Measurements from ENCODE around the gene SMIM1.
A peak's percentile ranks its signal among the peaks of the same experiment; 100 is the strongest.

SMIM1 gene

DNA sequence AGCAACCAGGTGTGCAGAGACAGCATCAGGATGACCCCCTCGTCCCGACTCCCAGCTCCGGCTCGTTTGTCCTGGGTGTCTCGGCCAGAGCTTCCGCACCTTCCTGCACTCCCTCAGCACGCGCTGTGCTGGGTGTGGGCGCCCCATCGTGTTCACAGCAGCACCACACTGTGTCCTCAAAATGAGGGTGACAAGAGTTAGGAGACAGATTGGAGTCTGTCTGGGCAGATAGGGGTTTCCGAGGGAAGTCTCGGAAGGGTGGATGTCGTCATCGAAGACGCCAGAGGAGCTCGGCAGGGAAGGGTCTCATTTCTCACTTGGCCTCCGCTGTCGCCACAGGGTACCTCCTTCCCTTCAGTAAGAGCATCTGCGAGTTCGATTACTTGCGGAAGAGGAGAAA, 16.2 kb upstream of the SMIM1 start:
- DNase-seq (ENCODE audit: low read depth in 3 of 3), result no peak

GRCh38 chr1:3759164-3759563, 13.4 kb upstream of the SMIM1 start:
- no peak for DNase-seq (ENCODE audit: low read depth in 3 of 3)

- DNase-seq (ENCODE audit: low read depth in 3 of 3), result no peak
Observed at GRCh38 chr1:3759796-3760195, 12.8 kb upstream of the SMIM1 start.

DNA sequence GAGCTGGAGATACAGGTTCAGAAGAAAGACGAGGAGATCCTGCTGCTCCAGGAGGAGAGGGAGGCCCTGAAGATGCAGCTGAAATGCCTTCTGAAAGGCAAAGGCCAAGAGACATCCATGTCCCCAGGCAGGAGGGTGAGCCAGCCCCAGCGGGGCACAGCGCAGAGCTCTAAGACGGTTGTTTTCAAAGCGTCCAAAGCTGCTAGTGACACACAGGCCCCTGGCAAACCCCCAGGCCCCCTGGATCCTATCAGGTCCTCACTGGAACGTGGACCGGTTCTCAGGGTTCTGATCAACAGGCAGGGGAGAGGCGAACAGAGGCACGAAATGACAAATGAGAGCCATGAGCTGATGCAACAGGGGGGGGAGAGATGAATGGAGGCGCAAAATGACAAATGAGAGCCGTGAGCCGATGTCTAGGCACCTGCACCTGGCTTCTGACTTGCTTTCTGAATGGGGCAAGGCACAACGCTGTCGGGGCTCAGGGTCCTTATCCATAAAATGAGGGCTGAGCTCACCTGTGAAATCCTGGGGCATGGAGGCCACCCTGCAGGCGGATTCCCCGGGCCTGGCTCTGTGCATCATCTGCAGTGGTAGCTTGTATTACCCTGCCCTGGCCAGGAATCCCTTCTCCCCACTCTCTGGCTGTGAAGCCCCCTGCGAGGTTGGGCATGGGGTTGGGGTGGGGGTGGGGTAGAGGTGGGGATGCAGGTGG, 11.1 kb upstream of the SMIM1 start:
- DNase-seq (ENCODE audit: low read depth in 3 of 3), result no peak

DNA sequence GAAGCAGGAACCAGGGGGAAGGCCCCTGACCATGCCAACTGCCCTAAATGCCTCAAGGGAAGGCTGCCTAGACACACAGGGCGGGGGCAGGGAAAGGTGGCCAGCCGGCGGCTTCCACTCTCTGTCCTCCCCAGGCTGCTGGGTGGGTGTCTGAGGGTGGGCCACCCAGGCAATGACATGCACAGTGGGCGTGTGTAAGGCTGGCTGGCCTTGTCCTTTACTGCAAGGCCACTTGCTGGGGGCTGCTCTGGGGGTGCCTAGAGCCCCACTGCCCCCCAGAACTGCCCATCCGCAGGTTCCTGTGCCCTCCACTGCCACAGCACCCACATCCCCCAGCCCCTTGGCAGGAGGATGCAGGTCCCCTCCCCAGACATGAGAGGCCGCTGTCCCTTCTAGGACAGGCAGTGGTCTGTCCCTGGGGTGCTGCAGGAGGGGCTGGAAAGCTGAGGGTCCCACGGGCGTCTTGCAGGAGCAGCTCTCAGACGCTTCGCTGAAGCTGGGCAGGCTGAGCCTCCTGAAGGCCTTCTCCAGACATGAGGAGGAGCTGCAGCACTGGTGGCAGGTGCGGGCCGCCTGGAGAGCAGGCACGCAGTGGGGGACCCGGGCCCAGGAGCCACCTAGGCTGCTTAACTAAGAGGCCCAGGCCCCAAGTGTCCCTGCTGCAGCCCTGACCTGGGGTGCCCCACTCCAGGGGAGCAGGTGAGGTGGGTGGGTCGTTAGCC, 10.2 kb upstream of the SMIM1 start:
- no peak for DNase-seq (ENCODE audit: low read depth in 3 of 3)

DNA sequence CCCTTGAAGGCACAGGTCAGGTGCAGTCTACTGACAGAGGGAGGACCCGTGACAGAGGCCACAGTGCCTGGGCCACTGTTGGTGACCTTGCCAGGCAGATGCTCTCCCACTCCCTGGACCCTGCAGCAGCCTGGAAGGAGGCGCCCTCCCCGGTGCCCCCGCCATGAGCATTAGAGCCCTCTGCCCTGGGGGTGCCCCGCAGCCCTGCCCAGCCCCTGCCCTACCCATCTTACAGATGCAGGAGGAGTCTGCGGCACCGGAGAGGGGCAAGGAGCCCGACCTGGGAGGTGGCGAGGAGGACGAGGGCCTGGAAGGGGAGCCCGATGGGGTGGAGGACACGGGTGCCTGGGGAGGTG, 9.7 kb upstream of the SMIM1 start:
- DNase-seq (ENCODE audit: low read depth in 3 of 3), result no peak

DNA sequence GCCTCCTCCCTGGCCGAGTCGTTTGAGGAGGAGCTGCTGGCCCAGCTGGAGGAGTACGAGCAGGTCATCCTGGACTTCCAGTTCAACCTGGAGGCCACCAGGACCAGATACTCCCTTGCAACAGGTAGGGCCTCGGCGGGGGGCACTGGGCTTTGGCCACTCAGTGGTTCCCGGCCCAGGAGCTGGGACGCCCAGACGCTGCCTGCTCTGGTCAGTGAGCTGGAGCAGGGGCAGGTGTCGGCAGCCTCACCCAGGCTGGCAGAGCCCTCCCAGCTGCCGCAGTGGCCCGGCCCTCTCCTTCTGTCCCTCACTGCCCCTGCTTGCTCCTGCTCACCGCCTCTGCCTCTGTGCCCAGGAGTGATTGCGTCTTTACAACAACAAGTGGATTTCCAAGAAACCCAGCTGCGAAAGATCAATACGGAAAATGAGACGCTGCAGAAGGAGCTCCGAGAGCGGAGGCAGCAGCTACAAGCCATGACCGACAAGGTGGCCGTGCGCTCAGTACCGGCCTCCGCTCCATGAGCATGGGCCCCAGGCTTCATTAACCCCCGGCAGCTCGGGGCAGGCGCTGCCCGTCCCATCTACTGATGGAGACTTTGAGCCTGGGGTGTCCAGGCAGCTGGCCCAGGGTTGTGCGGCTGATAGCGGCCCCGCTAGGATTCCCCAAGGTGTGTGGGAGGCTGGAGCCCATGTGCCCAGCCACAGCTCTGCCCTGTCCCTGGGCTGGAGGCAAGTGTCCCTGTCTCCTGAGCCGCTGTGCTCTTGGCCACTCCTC, 9.0 kb upstream of the SMIM1 start:
- DNase-seq (ENCODE audit: low read depth in 3 of 3), result no peak

DNA sequence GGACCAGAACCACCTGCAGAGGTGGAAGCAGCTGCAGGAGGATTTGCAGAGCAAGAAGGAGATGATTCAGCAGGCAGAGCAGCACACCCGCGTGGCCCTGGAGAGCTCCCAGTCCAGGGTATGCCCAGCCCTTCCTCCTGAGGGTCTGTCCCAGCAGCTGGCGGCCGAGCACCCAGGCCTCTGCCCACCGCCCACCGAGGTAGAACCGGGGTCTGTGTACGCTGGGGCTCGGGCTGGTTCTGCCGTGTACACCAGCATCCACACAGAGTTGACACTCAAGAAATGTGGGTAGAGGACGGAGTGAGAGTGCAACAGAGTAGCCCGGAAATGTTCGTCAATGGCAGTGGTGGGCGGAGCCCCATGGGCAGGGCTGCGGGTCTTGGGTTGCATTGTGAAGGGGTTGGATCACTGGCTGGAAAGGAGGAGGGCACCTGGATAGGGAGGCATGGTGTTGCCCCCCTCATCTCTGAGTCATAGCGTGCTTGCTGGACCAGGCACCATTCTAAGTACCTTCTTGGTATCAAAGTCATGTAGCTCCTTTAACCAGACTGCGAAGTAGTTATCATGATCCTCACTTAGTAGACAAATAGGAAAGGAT, 5.1 kb upstream of the SMIM1 start:
- DNase-seq (ENCODE audit: low read depth in 3 of 3), result no peak

- DNase-seq (ENCODE audit: low read depth in 3 of 3), result no peak
Observed at GRCh38 chr1:3768811-3769390, 3.6 kb upstream of the SMIM1 start.

- no peak for DNase-seq (ENCODE audit: low read depth in 3 of 3)
Observed at GRCh38 chr1:3770047-3770765, 2.3 kb upstream of the SMIM1 start.

- no peak for DNase-seq (ENCODE audit: low read depth in 3 of 3)
Observed at GRCh38 chr1:3771108-3772026, 1.2 kb upstream of the SMIM1 start.

DNA sequence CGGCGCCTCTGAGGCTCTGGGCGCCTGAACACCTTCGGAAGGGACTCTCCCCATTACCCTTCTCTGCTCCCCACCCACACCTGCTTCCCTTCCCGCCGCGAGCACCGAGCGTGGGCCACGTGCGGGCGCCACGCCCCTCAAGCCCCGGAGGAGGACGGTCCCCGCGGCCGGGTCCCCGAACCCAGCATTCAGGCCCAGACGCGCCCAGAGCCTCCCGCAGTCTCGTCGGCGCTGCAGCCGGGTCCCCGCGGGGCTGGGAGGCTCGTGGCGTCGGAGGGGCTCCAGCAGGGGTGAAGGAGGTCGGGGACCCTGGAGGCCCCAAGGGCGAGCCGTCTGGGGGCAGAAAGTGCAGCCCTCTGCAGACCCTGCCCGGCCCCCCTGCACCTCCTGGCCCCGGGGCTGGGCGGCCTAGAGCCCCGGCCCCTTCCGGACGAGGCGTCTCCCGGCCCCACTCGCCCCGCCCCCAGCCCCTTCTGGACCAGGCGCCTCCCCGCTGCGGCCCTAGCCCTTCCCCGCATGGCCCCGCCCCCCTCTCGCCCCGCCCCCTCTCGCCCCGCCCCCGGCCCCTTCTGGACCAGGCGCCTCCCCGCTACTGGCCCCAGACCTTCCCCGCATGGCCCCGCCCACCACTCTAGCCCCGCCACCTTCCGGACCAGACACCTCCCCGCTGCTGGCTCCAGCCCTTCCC, 378 bp upstream of the SMIM1 start:
- DNase-seq (ENCODE audit: low read depth in 3 of 3), result peak; percentile 71 to 90 (median 79)

- DNase-seq (ENCODE audit: low read depth in 3 of 3), result no peak
Observed at GRCh38 chr1:3773572-3774275, 1.2 kb downstream of the SMIM1 start.

GRCh38 chr1:3774276-3774945, 1.9 kb downstream of the SMIM1 start:
- DNase-seq (ENCODE audit: low read depth in 3 of 3), result no peak

DNA sequence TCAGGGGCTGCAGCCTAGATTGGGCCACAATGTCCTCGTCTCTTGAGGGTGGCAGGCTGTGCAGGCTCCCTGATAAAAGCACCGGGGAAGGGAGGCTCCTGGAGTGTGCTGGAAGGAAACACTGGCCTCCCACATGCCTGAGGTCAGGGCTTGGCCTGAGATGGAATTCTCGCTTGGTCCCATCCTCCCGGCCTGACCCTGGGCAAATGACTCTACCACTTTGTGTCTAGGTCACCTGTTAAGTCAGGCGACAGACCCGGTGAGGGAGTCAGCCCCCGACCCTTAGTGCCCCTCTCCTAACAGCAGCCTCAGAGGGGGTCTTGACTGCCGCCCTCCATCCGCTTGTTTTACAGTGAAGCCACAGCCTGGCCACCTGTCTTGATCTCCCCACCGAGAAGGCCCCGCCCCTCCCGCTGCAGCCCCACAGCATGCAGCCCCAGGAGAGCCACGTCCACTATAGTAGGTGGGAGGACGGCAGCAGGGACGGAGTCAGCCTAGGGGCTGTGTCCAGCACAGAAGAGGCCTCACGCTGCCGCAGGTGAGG, 2.5 kb downstream of the SMIM1 start:
- no peak for DNase-seq (ENCODE audit: low read depth in 3 of 3)

GRCh38 chr1:3775490-3776230, 3.1 kb downstream of the SMIM1 start:
- DNase-seq (ENCODE audit: low read depth in 3 of 3), result peak in 1 of 3 donors; percentile 43

DNA sequence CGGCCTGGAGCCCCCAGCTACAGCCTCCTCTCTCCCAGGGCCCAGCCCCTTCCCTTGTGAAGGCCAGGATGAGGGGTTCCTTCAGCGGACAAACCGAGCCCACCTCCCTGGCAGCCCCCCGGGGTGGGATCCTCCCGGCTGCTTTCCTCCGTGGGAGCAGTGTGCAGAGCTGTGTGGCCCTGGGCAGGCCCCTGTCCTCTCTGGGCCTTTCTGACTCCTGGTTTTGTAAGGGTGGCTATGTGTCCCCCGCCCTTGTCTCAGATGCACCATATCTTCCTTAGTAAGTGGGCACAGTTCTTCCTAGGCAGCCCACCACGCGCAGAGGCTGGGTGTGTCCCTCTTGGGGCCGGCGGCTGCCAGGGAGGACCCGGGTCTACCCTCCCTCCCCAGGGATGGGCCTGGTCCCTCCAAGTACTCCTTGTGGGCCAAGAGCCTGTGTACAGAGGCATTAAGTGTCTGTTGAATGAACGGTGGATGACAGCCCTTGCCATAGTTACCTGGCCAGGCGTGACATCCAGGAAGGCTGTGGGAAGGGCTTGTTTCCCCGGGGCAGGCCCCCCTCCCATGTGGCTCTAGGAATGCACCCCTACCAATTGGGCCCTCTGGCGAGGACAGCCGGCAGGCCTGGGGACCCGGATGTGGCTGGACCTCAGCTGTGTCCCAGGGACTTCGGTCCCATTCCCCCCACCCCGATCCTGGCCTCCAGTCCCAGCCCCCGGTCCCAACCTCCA, 3.8 kb downstream of the SMIM1 start:
- no peak for DNase-seq (ENCODE audit: low read depth in 3 of 3)
